Endodermal cell (in vitro differentiated cells): ENCODE measurements around the gene ATOH7. TPM values are rescaled to one million over a fixed set of nuclear protein-coding genes. Genes with fewer than 3 reads are reported as not detected.

Source experiments
- DNase-seq: peaks from one replicate; pipeline ENCODE4 v3.0.0-alpha.2; 2017
- H3K27ac ChIP-seq: 2 replicates; pipeline ENCODE4 v1.5.1; 2013; ENCODE audit warnings: mild to moderate bottlenecking, low read depth, low read length, moderate library complexity
- H3K27me3 ChIP-seq: 2 replicates; pipeline ENCODE4 v1.6.1; 2013; ENCODE audit warnings: mild to moderate bottlenecking, low read length, moderate library complexity; ENCODE audit not compliant: insufficient read depth, control insufficient read depth, poor library complexity, severe bottlenecking
- H3K36me3 ChIP-seq: 2 replicates; pipeline ENCODE4 v1.7.0; 2013; ENCODE audit warnings: mild to moderate bottlenecking, low read length, moderate library complexity; ENCODE audit not compliant: control insufficient read depth, insufficient read depth
- H3K4me1 ChIP-seq: one replicate; pipeline ENCODE4 v1.7.0; 2013; ENCODE audit warnings: low read length; ENCODE audit not compliant: control insufficient read depth, insufficient read depth
- H3K4me3 ChIP-seq: 2 replicates; pipeline ENCODE4 v1.5.1; 2013; ENCODE audit warnings: mild to moderate bottlenecking, low read length, moderate library complexity
- H3K9ac ChIP-seq: 2 replicates; pipeline ENCODE4 v1.6.1; 2013; ENCODE audit warnings: mild to moderate bottlenecking, low read length, moderate library complexity; ENCODE audit not compliant: poor library complexity, severe bottlenecking; ENCODE audit errors: extremely low read depth
- H3K9me3 ChIP-seq: 2 replicates; pipeline ENCODE4 v1.6.1; 2013; ENCODE audit warnings: mild to moderate bottlenecking, low read length, moderate library complexity; ENCODE audit not compliant: control insufficient read depth
- H3K27ac Mint-ChIP-seq: 2 replicates; pipeline ENCODE4 v1.8.0; 2020; ENCODE audit warnings: mixed read lengths
- H3K27me3 Mint-ChIP-seq: 2 replicates; pipeline ENCODE4 v1.8.0; 2021; ENCODE audit warnings: mild to moderate bottlenecking, mixed read lengths; ENCODE audit not compliant: insufficient read depth
- H3K36me3 Mint-ChIP-seq: 2 replicates; pipeline ENCODE4 v1.8.0; 2020; ENCODE audit warnings: low read depth, mixed read lengths
- H3K4me1 Mint-ChIP-seq: 2 replicates; pipeline ENCODE4 v1.8.0; 2020; ENCODE audit warnings: mixed read lengths
- H3K4me3 Mint-ChIP-seq: 2 replicates; pipeline ENCODE4 v1.8.0; 2020; ENCODE audit warnings: mild to moderate bottlenecking, moderate library complexity, mixed read lengths
- H3K9me3 Mint-ChIP-seq: 2 replicates; pipeline ENCODE4 v1.8.0; 2020; ENCODE audit warnings: mild to moderate bottlenecking, mixed read lengths
- WGBS, 2 experiments: methylation state at CpG; one replicate each; pipeline versions ENCODE4 v1.1.5 to v1.1.7; 2013; ENCODE audit warnings: missing lambda C conversion rate in 2 of 2, mixed read lengths in 1 of 2; ENCODE audit not compliant: insufficient coverage in 1 of 2, insufficient read length in 1 of 2; 5-methylcytosine and 5-hydroxymethylcytosine counted together
- total RNA-seq, 2 donors: library from RNA; stranded (reverse); fragmentation: NEBNext Ultra II Directional in 1 of 2; extraction: Animal tissue kit (Norgen Biotek cat#: 25700) in 1 of 2; gene quantifications; 2 replicates in 1 of 2; 3 replicates in 1 of 2; pipeline ENCODE4 v1.2.1, GENCODE V29; 2021
- TF ChIP-seq, protein P1 (sequence below): fragments of 200-600 bp; sonication (generic); conservative IDR thresholded peaks from 2 replicates; pipeline ENCODE4 v1.5.0; 2021; ENCODE audit warnings: antibody characterized with exemption, mild to moderate bottlenecking

ATOH7 gene
- total RNA-seq, 2 donors from 2014 or later: 0.35 to 0.46 TPM

DNA sequence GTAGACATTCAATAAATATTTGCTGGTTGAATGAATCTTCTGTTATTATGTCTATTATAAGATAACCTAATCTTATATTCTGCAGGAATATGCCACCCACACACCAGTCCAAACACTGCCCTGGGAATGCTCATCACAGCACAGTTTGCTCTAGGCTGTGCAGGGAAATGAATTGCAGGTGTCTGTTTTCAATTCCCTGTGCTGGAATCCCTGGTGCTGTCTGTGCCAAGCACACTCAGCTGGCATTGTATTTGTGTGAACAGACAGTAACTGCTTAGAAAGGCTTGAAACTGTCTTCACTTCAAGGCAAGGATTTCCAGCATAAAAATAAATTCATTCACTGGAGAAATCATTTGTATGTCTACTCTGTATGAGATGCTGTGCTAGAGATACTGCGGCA lies 20.2 kb downstream of the ATOH7 start:
- H3K27me3 ChIP-seq: peaks cover 24% of the 10 kb centered on the region
- Mint-ChIP-seq H3K27me3 (peaks cover 7% of the 10 kb centered on the region), H3K27ac (no peak overlapping the region), H3K4me3 (no peak overlapping the region), H3K4me1 (peaks cover 9% of the 10 kb centered on the region), H3K9me3 (no peaks in the 10 kb centered on the region), H3K36me3 (no peaks in the 10 kb centered on the region)
- TF ChIP-seq, protein P1, sequence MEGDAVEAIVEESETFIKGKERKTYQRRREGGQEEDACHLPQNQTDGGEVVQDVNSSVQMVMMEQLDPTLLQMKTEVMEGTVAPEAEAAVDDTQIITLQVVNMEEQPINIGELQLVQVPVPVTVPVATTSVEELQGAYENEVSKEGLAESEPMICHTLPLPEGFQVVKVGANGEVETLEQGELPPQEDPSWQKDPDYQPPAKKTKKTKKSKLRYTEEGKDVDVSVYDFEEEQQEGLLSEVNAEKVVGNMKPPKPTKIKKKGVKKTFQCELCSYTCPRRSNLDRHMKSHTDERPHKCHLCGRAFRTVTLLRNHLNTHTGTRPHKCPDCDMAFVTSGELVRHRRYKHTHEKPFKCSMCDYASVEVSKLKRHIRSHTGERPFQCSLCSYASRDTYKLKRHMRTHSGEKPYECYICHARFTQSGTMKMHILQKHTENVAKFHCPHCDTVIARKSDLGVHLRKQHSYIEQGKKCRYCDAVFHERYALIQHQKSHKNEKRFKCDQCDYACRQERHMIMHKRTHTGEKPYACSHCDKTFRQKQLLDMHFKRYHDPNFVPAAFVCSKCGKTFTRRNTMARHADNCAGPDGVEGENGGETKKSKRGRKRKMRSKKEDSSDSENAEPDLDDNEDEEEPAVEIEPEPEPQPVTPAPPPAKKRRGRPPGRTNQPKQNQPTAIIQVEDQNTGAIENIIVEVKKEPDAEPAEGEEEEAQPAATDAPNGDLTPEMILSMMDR: no peak
- H3K36me3 ChIP-seq: no peaks in the 10 kb centered on the region
- no peak overlapping the region for H3K9ac ChIP-seq
- DNase-seq: no peak
- no peak overlapping the region for H3K4me3 ChIP-seq
- no peak overlapping the region for H3K27ac ChIP-seq
- WGBS, 2 experiments: 78% methylated on average over 1 of the region's 1 CpG; no CpG with 5 or more reads in 1 of the 2 experiments
- no peaks in the 10 kb centered on the region for H3K9me3 ChIP-seq
- H3K4me1 ChIP-seq: peaks cover 6% of the 10 kb centered on the region

DNA sequence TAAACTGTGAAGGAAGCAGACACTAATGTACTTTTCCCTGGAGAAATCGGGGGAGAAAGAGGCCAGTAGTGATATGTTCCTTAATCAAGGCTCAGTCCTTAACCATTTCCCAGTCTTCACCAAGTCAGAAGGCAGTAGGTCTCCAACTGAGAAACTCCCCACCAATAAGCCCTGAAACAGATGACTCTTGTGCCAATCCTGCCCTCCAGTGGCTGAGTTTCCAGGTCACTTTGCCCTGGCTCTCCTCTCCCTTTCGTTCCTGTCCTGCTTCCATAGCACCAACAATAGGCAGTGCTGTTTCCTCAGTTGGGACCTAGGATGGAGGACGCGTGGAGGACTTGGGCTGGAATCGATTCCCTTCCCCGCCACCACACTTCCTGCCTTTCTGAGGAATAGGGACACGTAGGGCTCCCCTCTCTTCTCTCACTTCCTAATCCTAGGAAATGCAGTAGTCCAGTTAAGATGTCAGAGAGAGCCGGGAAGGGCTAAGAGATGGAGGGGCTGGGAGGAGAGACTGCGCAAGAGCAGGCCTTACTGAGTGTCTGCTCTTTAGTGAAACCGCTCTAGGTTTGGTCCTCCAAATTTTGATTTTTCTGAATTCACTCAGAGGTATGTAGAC lies 23.4 kb downstream of the ATOH7 start:
- Mint-ChIP-seq H3K4me1 (peaks cover 9% of the 10 kb centered on the region), H3K36me3 (no peaks in the 10 kb centered on the region)
- TF ChIP-seq, protein P1: peak; percentile 89

DNA sequence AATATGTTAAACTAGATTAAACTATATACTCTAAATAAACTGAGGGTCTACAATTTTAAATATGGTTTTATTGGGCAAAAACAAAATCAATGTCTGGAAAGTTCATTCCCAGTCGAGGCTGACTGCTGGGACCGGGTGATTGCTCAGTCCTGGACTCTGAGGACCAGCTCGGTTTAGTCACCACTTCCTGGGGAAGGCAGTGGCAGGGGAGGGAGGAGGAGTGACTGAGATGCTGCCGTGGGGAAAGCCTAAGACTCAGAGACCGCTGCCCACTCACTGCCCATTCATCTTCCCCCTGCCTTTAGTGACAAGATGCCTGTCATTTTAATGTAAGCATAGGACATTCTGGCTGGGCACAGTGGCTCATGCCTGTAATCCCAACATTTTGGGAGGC lies 29.0 kb downstream of the ATOH7 start:
- no peaks in the 10 kb centered on the region for H3K36me3 Mint-ChIP-seq
- no peaks in the 10 kb centered on the region for H3K36me3 ChIP-seq
- no peak overlapping the region for H3K27ac ChIP-seq
- no peak overlapping the region for H3K4me3 ChIP-seq
- TF ChIP-seq, protein P1: no peak
- H3K9ac ChIP-seq: no peak overlapping the region
- no peaks in the 10 kb centered on the region for H3K27me3 ChIP-seq
- no peaks in the 10 kb centered on the region for H3K9me3 ChIP-seq
- WGBS, 2 experiments: 58 to 68% methylated on average over 3 to 5 of the region's 5 CpGs
- H3K4me1 ChIP-seq: no peaks in the 10 kb centered on the region
- DNase-seq: no peak
- H3K27ac Mint-ChIP-seq: no peak overlapping the region
- no peaks in the 10 kb centered on the region for H3K4me1 Mint-ChIP-seq
- no peaks in the 10 kb centered on the region for H3K9me3 Mint-ChIP-seq
- H3K27me3 Mint-ChIP-seq: no peaks in the 10 kb centered on the region
- H3K4me3 Mint-ChIP-seq: no peak overlapping the region

More for the DNA sequence above, 23.4 kb downstream of the ATOH7 start:
- Histone ChIP-seq H3K36me3 (no peaks in the 10 kb centered on the region), H3K27ac (no peak overlapping the region), H3K4me1 (peaks cover 6% of the 10 kb centered on the region), H3K27me3 (peaks cover 24% of the 10 kb centered on the region), H3K9me3 (no peaks in the 10 kb centered on the region), H3K9ac (no peak overlapping the region), H3K4me3 (no peak overlapping the region)
- DNase-seq: peak; percentile 95
- H3K27me3 Mint-ChIP-seq: peaks cover 7% of the 10 kb centered on the region
- no peak overlapping the region for H3K4me3 Mint-ChIP-seq
- H3K27ac Mint-ChIP-seq: no peak overlapping the region
- no peaks in the 10 kb centered on the region for H3K9me3 Mint-ChIP-seq
- 48 to 62% methylated on average over 5 to 10 of the region's 10 CpGs for WGBS, 2 experiments
